ENCODE results near the gene HLA-DMB.

- TF ChIP-seq POLR2A (IDR thresholded peaks at IDR 0.05; ENCODE audit: low read depth, low read length) (peak; percentile 1; the same call in 1 of the 2 replicates), POLR2AphosphoS5 (IDR thresholded peaks at IDR 0.05; ENCODE audit: low read depth, low read length) (peak; percentile 64), PAX5 (IDR thresholded peaks at IDR 0.05; ENCODE audit: insufficient read depth, low read length, severe bottlenecking) (no peak)
Observed at GRCh38 chr6:32970413-32971241, 29.8 kb upstream of the HLA-DMB start.
